HEK293T (cell line): Measurements from ENCODE around the gene ATP9A.
"Not testable (repeated sequence)": the region's sequence is repeated elsewhere in the genome, so short reads cannot be mapped to it uniquely, and the experiment has no call there.

Experiments used
- CTCF ChIA-PET: fragments of 350-600 bp; formaldehyde crosslinking; extraction: SDS; loops from one replicate; lab custom pipeline; 2021; ENCODE audit warnings: antibody characterized with exemption, inconsistent platforms; lab: Yijun Ruan, JAX
- POLR2A ChIA-PET: fragments of 350-600 bp; formaldehyde crosslinking; extraction: SDS; loops from one replicate; lab custom pipeline; 2020; ENCODE audit warnings: antibody characterized with exemption, inconsistent platforms; lab: Yijun Ruan, JAX
- DNase-seq: peaks from one replicate; pipeline ENCODE4 v3.0.0; 2012; ENCODE audit warnings: mixed read lengths; ENCODE audit errors: extremely low spot score
- ARNT ChIP-seq: fragments of 450-650 bp; IDR thresholded peaks from 2 replicates; pipeline ENCODE4 v1.6.1; 2017; ENCODE audit warnings: mild to moderate bottlenecking
- BHLHE40 ChIP-seq: fragments of 450-650 bp; IDR thresholded peaks from 2 replicates; pipeline ENCODE4 v1.6.1; 2016; ENCODE audit warnings: mild to moderate bottlenecking, moderate library complexity, borderline replicate concordance
- CTBP1 ChIP-seq: fragments of 450-650 bp; IDR thresholded peaks from 2 replicates; pipeline ENCODE4 v1.6.1; 2016; ENCODE audit warnings: borderline replicate concordance
- ELF4 ChIP-seq: fragments of 450-650 bp; IDR thresholded peaks from 2 replicates; pipeline ENCODE4 v1.6.1; 2017; ENCODE audit warnings: antibody characterized with exemption
- FOXA1 ChIP-seq: fragments of 450-650 bp; IDR thresholded peaks from 2 replicates; pipeline ENCODE4 v1.6.1; 2016; ENCODE audit warnings: mild to moderate bottlenecking
- FOXK2 ChIP-seq: fragments of 450-650 bp; IDR thresholded peaks from 2 replicates; pipeline ENCODE4 v1.6.1; 2016; ENCODE audit warnings: mild to moderate bottlenecking
- FOXM1 ChIP-seq: fragments of 450-650 bp; IDR thresholded peaks from 2 replicates; pipeline ENCODE4 v1.6.1; 2017; ENCODE audit warnings: mild to moderate bottlenecking, borderline replicate concordance
- HDGF ChIP-seq: fragments of 450-650 bp; IDR thresholded peaks from 2 replicates; pipeline ENCODE4 v1.6.1; 2017; ENCODE audit warnings: antibody characterized with exemption, borderline replicate concordance
- L3MBTL2 ChIP-seq: fragments of 450-650 bp; conservative IDR thresholded peaks from 2 replicates; pipeline ENCODE4 v1.6.1; 2016; ENCODE audit warnings: mild to moderate bottlenecking
- LEF1 ChIP-seq: fragments of 450-650 bp; IDR thresholded peaks from 2 replicates; pipeline ENCODE4 v1.6.1; 2017; ENCODE audit warnings: mild to moderate bottlenecking, borderline replicate concordance
- NFRKB ChIP-seq: fragments of 450-650 bp; IDR thresholded peaks from 2 replicates; pipeline ENCODE4 v1.6.1; 2016; ENCODE audit warnings: mild to moderate bottlenecking, moderate library complexity
- PKNOX1 ChIP-seq: fragments of 450-650 bp; IDR thresholded peaks from 2 replicates; pipeline ENCODE4 v1.6.1; 2016
- SP1 ChIP-seq: fragments of 450-650 bp; IDR thresholded peaks from 2 replicates; pipeline ENCODE4 v1.6.1; 2017
- SUZ12 ChIP-seq: fragments of 450-650 bp; IDR thresholded peaks from 2 replicates; pipeline ENCODE4 v1.6.1; 2016; ENCODE audit warnings: mild to moderate bottlenecking
- TARDBP ChIP-seq: fragments of 450-650 bp; IDR thresholded peaks from 2 replicates; pipeline ENCODE4 v1.6.1; 2016
- ZNF384 ChIP-seq: fragments of 450-650 bp; IDR thresholded peaks from 2 replicates; pipeline ENCODE4 v1.6.1; 2016

ATP9A gene

DNA sequence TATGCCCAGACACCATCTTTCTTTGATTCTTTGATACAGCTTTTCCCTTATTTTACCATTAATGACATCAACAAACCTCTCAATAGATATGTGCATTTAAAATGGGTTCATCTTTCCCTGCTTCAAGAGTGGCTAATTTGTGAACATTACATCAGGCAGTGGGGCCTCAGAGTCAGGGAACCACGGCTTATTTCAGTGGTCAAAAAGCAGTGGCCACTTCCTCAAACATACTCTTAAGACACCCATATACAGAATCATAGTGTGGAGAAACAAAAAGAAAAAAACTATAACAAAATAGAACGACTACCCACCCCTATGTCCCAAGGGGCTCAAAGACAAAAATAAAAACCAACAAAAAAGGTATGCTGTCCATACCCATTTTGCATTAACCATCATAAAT is 21.2 kb upstream of the ATP9A start:
- ChIA-PET POLR2A (no interaction called here), CTCF (no interaction called here)
- TF ChIP-seq CTBP1 (no peak), SP1 (no peak), TARDBP (no peak), HDGF (no peak), L3MBTL2 (no peak), ZNF384 (no peak), BHLHE40 (no peak), FOXK2 (no peak), FOXM1 (no peak), FOXA1 (no peak), NFRKB (no peak), ELF4 (no peak), LEF1 (no peak), SUZ12 (no peak), PKNOX1 (no peak), ARNT (no peak)
- no peak for DNase-seq

GRCh38 chr20:51788822-51789221 is 20.6 kb upstream of the ATP9A start:
- no peak for DNase-seq
- ChIA-PET POLR2A (no interaction called here), CTCF (no interaction called here)
- TF ChIP-seq ELF4 (no peak), FOXA1 (no peak), LEF1 (no peak), NFRKB (no peak), SP1 (no peak), FOXK2 (no peak), ARNT (no peak), L3MBTL2 (no peak), HDGF (no peak), FOXM1 (no peak), TARDBP (no peak), PKNOX1 (no peak), CTBP1 (no peak), SUZ12 (no peak), ZNF384 (no peak)

GRCh38 chr20:51784299-51784698 is 16.1 kb upstream of the ATP9A start:
- POLR2A ChIA-PET, result interaction anchor here (0.6 kb wide), 1 partner anchor 24 kb away, joined by 3 read pairs; no protein-coding TSS in a partner anchor
- DNase-seq, result no peak
- TF ChIP-seq FOXA1, result no peak
- no peak for TF ChIP-seq ZNF384
- TF ChIP-seq L3MBTL2, result no peak
- TF ChIP-seq PKNOX1, result no peak
- no peak for TF ChIP-seq CTBP1
- no peak for TF ChIP-seq FOXM1
- no peak for TF ChIP-seq LEF1
- no peak for TF ChIP-seq HDGF
- TF ChIP-seq BHLHE40, result no peak
- no peak for TF ChIP-seq SP1
- no peak for TF ChIP-seq FOXK2
- TF ChIP-seq TARDBP, result no peak
- no peak for TF ChIP-seq NFRKB
- no peak for TF ChIP-seq ELF4
- no peak for TF ChIP-seq ARNT
- TF ChIP-seq SUZ12, result no peak
- CTCF ChIA-PET, result no interaction called here

GRCh38 chr20:51778229-51778759 is 10.1 kb upstream of the ATP9A start:
- POLR2A ChIA-PET, CTCF ChIA-PET, DNase-seq: not testable (repeated sequence)

DNA sequence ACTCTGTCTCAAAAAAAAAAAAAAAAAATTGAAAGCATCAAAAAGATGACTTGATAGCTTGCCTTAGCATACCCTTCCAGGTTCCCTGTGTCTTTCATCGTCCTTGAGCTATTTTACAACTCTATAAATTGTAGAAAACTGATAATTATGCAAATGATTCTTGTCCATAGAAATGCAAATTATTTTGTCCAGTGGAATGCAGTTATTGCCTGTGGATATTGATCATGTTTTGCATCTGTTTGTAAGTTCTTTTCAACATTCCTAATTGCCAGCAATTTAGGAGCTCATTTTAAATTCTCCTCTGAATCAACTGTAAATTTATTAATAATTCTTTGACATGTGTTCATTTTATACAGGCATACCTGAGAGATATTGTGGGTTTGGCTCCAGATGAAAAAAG is 7.1 kb upstream of the ATP9A start:
- ChIA-PET CTCF (interaction anchor here (0.6 to 0.8 kb wide), 2 partner anchors 74 to 304 kb away, joined by 3 read pairs; no protein-coding TSS in a partner anchor), POLR2A (no interaction called here)
- TF ChIP-seq TARDBP, result no peak
- TF ChIP-seq NFRKB, result no peak
- TF ChIP-seq FOXA1, result no peak
- TF ChIP-seq ARNT, result no peak
- no peak for TF ChIP-seq LEF1
- TF ChIP-seq SUZ12, result no peak
- TF ChIP-seq PKNOX1, result no peak
- TF ChIP-seq ZNF384, result no peak
- no peak for TF ChIP-seq L3MBTL2
- TF ChIP-seq FOXK2, result no peak
- TF ChIP-seq BHLHE40, result no peak
- TF ChIP-seq FOXM1, result no peak
- no peak for TF ChIP-seq HDGF
- no peak for TF ChIP-seq CTBP1
- no peak for TF ChIP-seq ELF4
- TF ChIP-seq SP1, result no peak
- DNase-seq, result no peak

GRCh38 chr20:51772236-51772635 is 4.0 kb upstream of the ATP9A start:
- no peak for DNase-seq
- ChIA-PET POLR2A (no interaction called here), CTCF (no interaction called here)
- TF ChIP-seq ARNT, result no peak
- TF ChIP-seq TARDBP, result no peak
- no peak for TF ChIP-seq BHLHE40
- no peak for TF ChIP-seq CTBP1
- no peak for TF ChIP-seq ELF4
- no peak for TF ChIP-seq FOXA1
- no peak for TF ChIP-seq SUZ12
- TF ChIP-seq NFRKB, result no peak
